Mesenchymal stem cell (in vitro differentiated cells and primary cell): ENCODE data around the gene ADK.

ENCODE experiments used
- DNase-seq: peaks from one replicate; pipeline ENCODE4 v3.0.0-alpha.2; 2013
- H2AFZ ChIP-seq: one replicate; pipeline ENCODE4 v1.6.1; 2013; ENCODE audit warnings: low read depth, mild to moderate bottlenecking, control low read depth, inconsistent platforms, low read length, moderate library complexity
- H2AK5ac ChIP-seq: 2 replicates; pipeline ENCODE4 v1.6.1; 2013; ENCODE audit warnings: low read length, moderate library complexity, mild to moderate bottlenecking, inconsistent platforms; ENCODE audit not compliant: severe bottlenecking
- H2BK120ac ChIP-seq: one replicate; pipeline ENCODE4 v1.6.1; 2013; ENCODE audit warnings: low read depth, mild to moderate bottlenecking, inconsistent platforms, low read length, moderate library complexity
- H2BK12ac ChIP-seq, 2 experiments: one replicate each; pipeline ENCODE4 v1.6.1; 2013; ENCODE audit warnings: inconsistent platforms in 2 of 2, low read length in 2 of 2, mild to moderate bottlenecking in 2 of 2, moderate library complexity in 2 of 2, control low read depth in 1 of 2
- H2BK15ac ChIP-seq: one replicate; pipeline ENCODE4 v1.6.1; 2013; ENCODE audit warnings: mild to moderate bottlenecking, low read depth, inconsistent platforms; ENCODE audit not compliant: poor library complexity, severe bottlenecking
- H2BK5ac ChIP-seq: 2 replicates; pipeline ENCODE4 v1.6.1; 2013; ENCODE audit warnings: low read depth, mild to moderate bottlenecking, low read length, control low read depth, inconsistent platforms; ENCODE audit not compliant: poor library complexity, severe bottlenecking
- H3K14ac ChIP-seq, 2 experiments: one replicate each; pipeline ENCODE4 v1.6.1; 2013; ENCODE audit warnings: inconsistent platforms in 2 of 2, low read length in 2 of 2, control low read depth in 1 of 2, mild to moderate bottlenecking in 1 of 2, moderate library complexity in 1 of 2
- H3K18ac ChIP-seq, 2 experiments: one replicate each; pipeline ENCODE4 v1.6.1; 2013; ENCODE audit warnings: inconsistent platforms in 2 of 2, low read length in 2 of 2, control low read depth in 1 of 2, low read depth in 1 of 2, mild to moderate bottlenecking in 1 of 2
- H3K23ac ChIP-seq, 2 experiments: one replicate each; pipeline ENCODE4 v1.6.1; 2013; ENCODE audit warnings: inconsistent platforms in 2 of 2, low read length in 2 of 2, mild to moderate bottlenecking in 2 of 2, moderate library complexity in 2 of 2, control low read depth in 1 of 2
- H3K27ac ChIP-seq: 2 replicates; pipeline ENCODE4 v1.5.1; 2013; ENCODE audit warnings: mild to moderate bottlenecking, moderate library complexity, low read length, control low read depth, inconsistent platforms; ENCODE audit not compliant: poor library complexity, severe bottlenecking
- H3K27me3 ChIP-seq, 2 experiments: 2 replicates each; pipeline versions ENCODE4 v1.6.1 to v1.7.0; 2013; ENCODE audit warnings: low read length in 2 of 2, mild to moderate bottlenecking in 2 of 2, moderate library complexity in 2 of 2, control low read depth in 1 of 2, inconsistent platforms in 1 of 2; ENCODE audit not compliant: control insufficient read depth in 1 of 2, insufficient read depth in 1 of 2
- H3K36me3 ChIP-seq, 2 experiments: 2 replicates each; pipeline versions ENCODE4 v1.6.1 to v1.7.0; 2013; ENCODE audit warnings: low read length in 2 of 2, control low read depth in 1 of 2, inconsistent platforms in 1 of 2, low read depth in 1 of 2, mild to moderate bottlenecking in 1 of 2; ENCODE audit not compliant: insufficient read depth in 2 of 2, control insufficient read depth in 1 of 2
- H3K4ac ChIP-seq, 2 experiments: one replicate each; pipeline ENCODE4 v1.6.1; 2013; ENCODE audit warnings: inconsistent platforms in 2 of 2, low read length in 2 of 2, mild to moderate bottlenecking in 2 of 2, moderate library complexity in 2 of 2, control low read depth in 1 of 2, low read depth in 1 of 2
- H3K4me1 ChIP-seq: 2 replicates; pipeline ENCODE4 v1.6.1; 2013; ENCODE audit warnings: low read depth, low read length, control low read depth; ENCODE audit not compliant: control insufficient read depth, insufficient read depth
- H3K4me2 ChIP-seq: 2 replicates; pipeline ENCODE4 v1.6.1; 2013; ENCODE audit warnings: low read length, mild to moderate bottlenecking, inconsistent platforms; ENCODE audit not compliant: poor library complexity, severe bottlenecking
- H3K4me3 ChIP-seq, 2 experiments: 2 replicates each; pipeline versions ENCODE4 v1.5.1 to v1.7.0; 2013; ENCODE audit warnings: low read length in 2 of 2, mild to moderate bottlenecking in 2 of 2, control low read depth in 1 of 2, low read depth in 1 of 2; ENCODE audit not compliant: insufficient read depth in 1 of 2
- H3K79me1 ChIP-seq: replicated peaks from 2 replicates; pipeline ENCODE4 v1.6.1; 2013; ENCODE audit warnings: mild to moderate bottlenecking, control low read depth, low read length, inconsistent platforms; ENCODE audit not compliant: poor library complexity, severe bottlenecking
- H3K9ac ChIP-seq: 2 replicates; pipeline ENCODE4 v1.7.0; 2013; ENCODE audit warnings: mild to moderate bottlenecking, low read length, moderate library complexity
- H3K9me3 ChIP-seq: 2 replicates; pipeline ENCODE4 v1.7.0; 2013; ENCODE audit warnings: mild to moderate bottlenecking, low read length; ENCODE audit not compliant: control insufficient read depth
- H4K8ac ChIP-seq: one replicate; pipeline ENCODE4 v1.6.1; 2013; ENCODE audit warnings: inconsistent platforms, mild to moderate bottlenecking, low read length, moderate library complexity
- H4K91ac ChIP-seq: one replicate; pipeline ENCODE4 v1.6.1; 2013; ENCODE audit warnings: mild to moderate bottlenecking, low read length, inconsistent platforms
- WGBS: methylation state at CpG from one replicate; pipeline ENCODE4 v1.1.7; 2013; ENCODE audit warnings: mixed read lengths; 5-methylcytosine and 5-hydroxymethylcytosine counted together

ADK gene

GRCh38 chr10:74328388-74328787, 177.4 kb downstream of the ADK start:
- H2AK5ac ChIP-seq: no peak overlapping the region
- DNase-seq: no peak
- no peak overlapping the region for H3K18ac ChIP-seq
- H2BK12ac ChIP-seq: no peak overlapping the region
- no peaks in the 10 kb centered on the region for H3K4me1 ChIP-seq
- H3K9ac ChIP-seq: no peak overlapping the region
- no peak overlapping the region for H2BK120ac ChIP-seq
- peaks cover 4% of the 10 kb centered on the region for H3K79me1 ChIP-seq
- H3K4ac ChIP-seq: no peak overlapping the region
- no peaks in the 10 kb centered on the region for H3K27me3 ChIP-seq
- no peak overlapping the region for H3K4me3 ChIP-seq
- H2BK15ac ChIP-seq: no peak overlapping the region
- H3K14ac ChIP-seq: no peak overlapping the region
- H3K9me3 ChIP-seq: no peaks in the 10 kb centered on the region
- no peak overlapping the region for H2BK5ac ChIP-seq
- H2AFZ ChIP-seq: no peak overlapping the region
- H3K36me3 ChIP-seq: peaks cover 0 to 6% of the 10 kb centered on the region in 2 experiments
- H3K23ac ChIP-seq: no peak overlapping the region
- no peak overlapping the region for H4K8ac ChIP-seq
- no peak overlapping the region for H3K27ac ChIP-seq
- H3K4me2 ChIP-seq: no peak overlapping the region
- 100% methylated on average over 2 of the region's 2 CpGs for WGBS
- H4K91ac ChIP-seq: no peak overlapping the region

DNA sequence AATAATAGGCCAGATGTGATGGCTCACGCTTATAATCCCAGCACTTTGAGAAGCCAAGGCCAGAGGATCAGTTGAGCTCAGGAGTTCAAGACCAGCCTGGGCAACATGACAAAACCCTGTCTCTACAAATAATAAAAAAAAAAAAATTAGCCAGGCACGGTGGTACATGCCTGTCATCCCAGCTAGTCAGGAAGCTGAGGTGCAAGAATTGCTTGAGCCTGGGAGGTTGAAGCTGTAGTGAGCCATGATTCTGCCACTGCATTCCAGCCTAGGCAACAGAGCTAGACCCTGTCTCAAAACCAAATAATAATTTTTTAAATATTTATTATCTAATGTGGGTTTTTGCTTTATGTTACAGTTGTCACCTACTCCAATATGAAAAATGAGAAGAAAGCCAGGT, 178.9 kb downstream of the ADK start:
- no peaks in the 10 kb centered on the region for H3K27me3 ChIP-seq
- H2BK5ac ChIP-seq: no peak overlapping the region
- H3K27ac ChIP-seq: no peak overlapping the region
- H2AFZ ChIP-seq: no peak overlapping the region
- H4K8ac ChIP-seq: no peak overlapping the region
- no peak overlapping the region for H3K4ac ChIP-seq
- H3K4me2 ChIP-seq: no peak overlapping the region
- H3K9ac ChIP-seq: no peak overlapping the region
- 86% methylated on average over 2 of the region's 2 CpGs for WGBS
- H2AK5ac ChIP-seq: no peak overlapping the region
- H3K79me1 ChIP-seq: peaks cover 10% of the 10 kb centered on the region
- H2BK120ac ChIP-seq: no peak overlapping the region
- H3K36me3 ChIP-seq: no peaks in the 10 kb centered on the region
- peak; percentile 14 for DNase-seq
- no peak overlapping the region for H2BK12ac ChIP-seq
- H3K4me3 ChIP-seq: no peak overlapping the region
- H3K18ac ChIP-seq: no peak overlapping the region
- no peak overlapping the region for H3K23ac ChIP-seq
- peaks cover 7% of the 10 kb centered on the region for H3K9me3 ChIP-seq
- H3K14ac ChIP-seq: no peak overlapping the region
- H2BK15ac ChIP-seq: no peak overlapping the region
- no peak overlapping the region for H4K91ac ChIP-seq
- H3K4me1 ChIP-seq: no peaks in the 10 kb centered on the region

- H2BK12ac ChIP-seq: no peak overlapping the region
- H3K27ac ChIP-seq: no peak overlapping the region
- no peak overlapping the region for H2AFZ ChIP-seq
- no peak overlapping the region for H2BK120ac ChIP-seq
- no peak overlapping the region for H3K4ac ChIP-seq
- peaks cover 7% of the 10 kb centered on the region for H3K9me3 ChIP-seq
- no peak overlapping the region for H3K14ac ChIP-seq
- no peaks in the 10 kb centered on the region for H3K4me1 ChIP-seq
- no peak overlapping the region for H2BK15ac ChIP-seq
- H3K18ac ChIP-seq: no peak overlapping the region
- no peak overlapping the region for H3K4me3 ChIP-seq
- H3K79me1 ChIP-seq: peaks cover 11% of the 10 kb centered on the region
- H4K8ac ChIP-seq: no peak overlapping the region
- no peaks in the 10 kb centered on the region for H3K27me3 ChIP-seq
- no peak overlapping the region for H4K91ac ChIP-seq
- H2AK5ac ChIP-seq: no peak overlapping the region
- DNase-seq: no peak
- no peak overlapping the region for H3K9ac ChIP-seq
- H3K4me2 ChIP-seq: no peak overlapping the region
- H3K36me3 ChIP-seq: no peaks in the 10 kb centered on the region
- WGBS: 98% methylated on average over 3 of the region's 3 CpGs
- H3K23ac ChIP-seq: no peak overlapping the region
- no peak overlapping the region for H2BK5ac ChIP-seq
These were observed 179.6 kb downstream of the ADK start for GRCh38 chr10:74330646-74331045.

GRCh38 chr10:74332398-74332797, 181.4 kb downstream of the ADK start:
- Histone ChIP-seq H2BK12ac (no peak overlapping the region), H2BK120ac (no peak overlapping the region)

More at GRCh38 chr10:74332398-74332797, 181.4 kb downstream of the ADK start:
- peak overlapping the region in 1 of 2 experiments; percentile 34 for H3K4me3 ChIP-seq
- no peak overlapping the region for H2BK5ac ChIP-seq
- H2AK5ac ChIP-seq: no peak overlapping the region
- H4K91ac ChIP-seq: no peak overlapping the region
- no peak overlapping the region for H3K18ac ChIP-seq
- no peak overlapping the region for H3K23ac ChIP-seq
- H3K9me3 ChIP-seq: peaks cover 7% of the 10 kb centered on the region
- H3K27ac ChIP-seq: no peak overlapping the region
- no peak overlapping the region for H4K8ac ChIP-seq
- H3K4me2 ChIP-seq: no peak overlapping the region
- no peak overlapping the region for H2BK15ac ChIP-seq
- DNase-seq: no peak
- H3K27me3 ChIP-seq: no peaks in the 10 kb centered on the region
- H3K4ac ChIP-seq: no peak overlapping the region
- H3K4me1 ChIP-seq: no peaks in the 10 kb centered on the region
- no peak overlapping the region for H2AFZ ChIP-seq
- peaks cover 9% of the 10 kb centered on the region for H3K79me1 ChIP-seq
- no peak overlapping the region for H3K14ac ChIP-seq
- H3K36me3 ChIP-seq: no peaks in the 10 kb centered on the region
- peak overlapping the region; percentile 87 for H3K9ac ChIP-seq
